IMR-90 (cell line): ENCODE data around the gene SFSWAP. TPM values are rescaled to one million over a fixed set of nuclear protein-coding genes. Genes with fewer than 3 reads are reported as not detected.

Source experiments
- ATAC-seq: fragments of 200-7000 bp; cut with Tn5 transposase; 2 replicates; pipeline ENCODE4 v1.9.1; 2020; ENCODE audit warnings: low read depth, mild to moderate bottlenecking, moderate library complexity
- BruUV-seq: library from RNA; stranded (reverse); fragments of 400-500 nt; replicated peaks from 2 replicates; lab custom pipeline; 2021; lab: Mats Ljungman, UMichigan
- CTCF ChIA-PET: fragments of 300-600 bp; formaldehyde crosslinking; extraction: SDS; loops from one replicate; lab custom pipeline; 2021; ENCODE audit warnings: antibody characterized with exemption; lab: Yijun Ruan, JAX
- POLR2A ChIA-PET: fragments of 300-600 bp; sonication (Branson Sonifier 250); formaldehyde crosslinking; loops from one replicate; lab custom pipeline; 2022; ENCODE audit warnings: antibody characterized with exemption; ENCODE audit not compliant: unreplicated experiment; lab: Charles Lee
- DNase-seq: peaks from one replicate; pipeline ENCODE4 v3.0.0; 2013
- H2AFZ ChIP-seq: replicated peaks from 2 replicates; pipeline ENCODE3; 2013; ENCODE audit warnings: low read length, mild to moderate bottlenecking; ENCODE audit not compliant: poor library complexity
- H2AK5ac ChIP-seq: 2 replicates; pipeline ENCODE4 v1.6.1; 2013; ENCODE audit warnings: low read depth, low read length, inconsistent platforms
- H2AK9ac ChIP-seq: replicated peaks from 2 replicates; pipeline ENCODE3; 2013; ENCODE audit warnings: mild to moderate bottlenecking, low read depth, low read length, moderate library complexity; ENCODE audit not compliant: poor library complexity
- H2BK120ac ChIP-seq: 2 replicates; pipeline ENCODE4 v1.6.1; 2013; ENCODE audit warnings: low read depth, low read length, inconsistent platforms
- H2BK15ac ChIP-seq: 3 replicates; pipeline ENCODE4 v1.6.1; 2013; ENCODE audit warnings: low read depth, low read length, inconsistent platforms
- H2BK20ac ChIP-seq: 2 replicates; pipeline ENCODE4 v1.6.1; 2013; ENCODE audit warnings: low read depth, mild to moderate bottlenecking, inconsistent platforms, low read length, moderate library complexity
- H2BK5ac ChIP-seq: 2 replicates; pipeline ENCODE4 v1.6.1; 2013; ENCODE audit warnings: mild to moderate bottlenecking, low read depth, low read length, inconsistent platforms; ENCODE audit not compliant: poor library complexity, severe bottlenecking
- H3K14ac ChIP-seq: replicated peaks from 2 replicates; pipeline ENCODE4 v1.6.1; 2013; ENCODE audit warnings: low read depth, low read length, inconsistent platforms
- H3K18ac ChIP-seq: 2 replicates; pipeline ENCODE4 v1.6.1; 2013; ENCODE audit warnings: low read depth, low read length, control low read depth
- H3K23ac ChIP-seq: 2 replicates; pipeline ENCODE4 v1.6.1; 2013; ENCODE audit warnings: low read depth, low read length, inconsistent platforms
- H3K27ac ChIP-seq: 2 replicates; pipeline ENCODE4 v1.5.1; 2013; ENCODE audit warnings: mild to moderate bottlenecking, control low read depth, low read length; ENCODE audit not compliant: insufficient read depth
- H3K27me3 ChIP-seq: 2 replicates; pipeline ENCODE4 v1.6.1; 2013; ENCODE audit warnings: low read length; ENCODE audit not compliant: control insufficient read depth, insufficient read depth
- H3K36me3 ChIP-seq: 2 replicates; pipeline ENCODE4 v1.6.1; 2013; ENCODE audit warnings: low read length, mixed read lengths; ENCODE audit not compliant: control insufficient read depth, insufficient read depth
- H3K4ac ChIP-seq: 2 replicates; pipeline ENCODE4 v1.6.1; 2013; ENCODE audit warnings: low read depth, low read length, inconsistent platforms
- H3K4me1 ChIP-seq: 2 replicates; pipeline ENCODE4 v1.6.1; 2013; ENCODE audit warnings: low read length, mixed read lengths; ENCODE audit not compliant: control insufficient read depth, insufficient read depth
- H3K4me2 ChIP-seq: 2 replicates; pipeline ENCODE4 v1.6.1; 2013; ENCODE audit warnings: low read depth, mild to moderate bottlenecking, control low read depth, low read length, moderate library complexity
- H3K4me3 ChIP-seq: 2 replicates; pipeline ENCODE4 v1.5.1; 2013; ENCODE audit warnings: low read depth, mild to moderate bottlenecking, control low read depth, low read length, moderate library complexity; ENCODE audit not compliant: insufficient read depth
- H3K56ac ChIP-seq: 2 replicates; pipeline ENCODE4 v1.6.1; 2013; ENCODE audit warnings: low read length, inconsistent platforms; ENCODE audit not compliant: insufficient read depth; ENCODE audit errors: extremely low read depth
- H3K79me1 ChIP-seq, 2 experiments: 2 replicates each; pipeline ENCODE4 v1.6.1; 2013; ENCODE audit warnings: low read length in 2 of 2, inconsistent platforms in 1 of 2, low read depth in 1 of 2
- H3K9ac ChIP-seq: 2 replicates; pipeline ENCODE4 v1.6.1; 2013; ENCODE audit warnings: low read depth, low read length, control low read depth
- H3K9me1 ChIP-seq: 2 replicates; pipeline ENCODE4 v1.6.1; 2013; ENCODE audit warnings: low read length, inconsistent platforms; ENCODE audit not compliant: insufficient read depth
- H3K9me3 ChIP-seq: 2 replicates; pipeline ENCODE4 v1.6.1; 2013; ENCODE audit warnings: low read length; ENCODE audit not compliant: control insufficient read depth, insufficient read depth
- H4K20me1 ChIP-seq: 2 replicates; pipeline ENCODE4 v1.6.1; 2013; ENCODE audit warnings: low read length, inconsistent platforms; ENCODE audit not compliant: insufficient read depth
- H4K5ac ChIP-seq: 2 replicates; pipeline ENCODE4 v1.6.1; 2013; ENCODE audit warnings: mild to moderate bottlenecking, low read depth, low read length, control low read depth
- H4K8ac ChIP-seq, 2 experiments: 2 replicates each; pipeline ENCODE4 v1.6.1; 2013; ENCODE audit warnings: low read depth in 2 of 2, low read length in 2 of 2, control low read depth in 1 of 2, inconsistent platforms in 1 of 2
- H4K91ac ChIP-seq: 2 replicates; pipeline ENCODE4 v1.6.1; 2013; ENCODE audit warnings: low read depth, low read length, inconsistent platforms; ENCODE audit not compliant: insufficient read depth
- BHLHE40 ChIP-seq: fragments of 150-350 bp; IDR thresholded peaks from 2 replicates; pipeline ENCODE4 v1.6.1; 2016; ENCODE audit warnings: mild to moderate bottlenecking, low read depth, low read length
- SMC3 ChIP-seq: fragments of 150-350 bp; IDR thresholded peaks from 2 replicates; pipeline ENCODE4 v1.6.1; 2016; ENCODE audit warnings: low read depth, mild to moderate bottlenecking, antibody characterized with exemption, low read length, moderate library complexity
- WGBS, 2 experiments: methylation state at CpG; one replicate each; pipeline versions ENCODE4 v1.1.5 to v1.1.7; 2013; ENCODE audit warnings: missing lambda C conversion rate in 2 of 2; ENCODE audit not compliant: insufficient read length in 1 of 2; ENCODE audit errors: extremely low coverage in 2 of 2; 5-methylcytosine and 5-hydroxymethylcytosine counted together
- dilution Hi-C: fragments of 300-500 bp; cut with HindIII; formaldehyde crosslinking; loops from one replicate; pipeline ENCODE4 v1.14.3; 2018; ENCODE audit warnings: low sequenced_read_pairs; ENCODE audit not compliant: unreplicated experiment
- in situ Hi-C: fragments of 300-500 bp; cut with MboI; formaldehyde crosslinking; loops from 3 replicates; pipeline ENCODE4 v1.14.3; 2019; ENCODE audit warnings: low sequenced_read_pairs, inconsistent platforms, mixed read lengths
- intact Hi-C: fragments of 100-400 bp; cut with micrococcal nuclease; formaldehyde crosslinking; loops from 2 replicates; pipeline ENCODE4 v1.10.0; 2022
- polyA plus RNA-seq, 3 experiments: library from polyadenylated mRNA; depleted of rRNA; stranded (reverse); fragments of >200 nt; gene quantifications; 2 replicates each; pipeline ENCODE4 v1.2.3, GENCODE V29; 2012; ENCODE audit warnings: low replicate concordance in 1 of 3
- total RNA-seq: library from RNA; depleted of rRNA; stranded (reverse); fragments of >200 nt; gene quantifications from 2 replicates; pipeline ENCODE4 v1.2.3, GENCODE V29; 2012
- TF ChIP-seq, protein P1 (sequence below): fragments of 150-350 bp; IDR thresholded peaks from 2 replicates; pipeline ENCODE4 v1.6.1; 2017; ENCODE audit warnings: mild to moderate bottlenecking, antibody characterized with exemption, low read length, low read depth
- TF ChIP-seq, protein P2 (sequence below): fragments of 150-350 bp; IDR thresholded peaks from 2 replicates; pipeline ENCODE4 v1.6.1; 2016; ENCODE audit warnings: low read depth, mild to moderate bottlenecking, low read length, moderate library complexity, borderline replicate concordance

SFSWAP gene
- total and polyA plus RNA-seq, 2 of the 4 experiments (the other 2 are of a cell fraction) = 19.7 to 22.4 TPM

DNA sequence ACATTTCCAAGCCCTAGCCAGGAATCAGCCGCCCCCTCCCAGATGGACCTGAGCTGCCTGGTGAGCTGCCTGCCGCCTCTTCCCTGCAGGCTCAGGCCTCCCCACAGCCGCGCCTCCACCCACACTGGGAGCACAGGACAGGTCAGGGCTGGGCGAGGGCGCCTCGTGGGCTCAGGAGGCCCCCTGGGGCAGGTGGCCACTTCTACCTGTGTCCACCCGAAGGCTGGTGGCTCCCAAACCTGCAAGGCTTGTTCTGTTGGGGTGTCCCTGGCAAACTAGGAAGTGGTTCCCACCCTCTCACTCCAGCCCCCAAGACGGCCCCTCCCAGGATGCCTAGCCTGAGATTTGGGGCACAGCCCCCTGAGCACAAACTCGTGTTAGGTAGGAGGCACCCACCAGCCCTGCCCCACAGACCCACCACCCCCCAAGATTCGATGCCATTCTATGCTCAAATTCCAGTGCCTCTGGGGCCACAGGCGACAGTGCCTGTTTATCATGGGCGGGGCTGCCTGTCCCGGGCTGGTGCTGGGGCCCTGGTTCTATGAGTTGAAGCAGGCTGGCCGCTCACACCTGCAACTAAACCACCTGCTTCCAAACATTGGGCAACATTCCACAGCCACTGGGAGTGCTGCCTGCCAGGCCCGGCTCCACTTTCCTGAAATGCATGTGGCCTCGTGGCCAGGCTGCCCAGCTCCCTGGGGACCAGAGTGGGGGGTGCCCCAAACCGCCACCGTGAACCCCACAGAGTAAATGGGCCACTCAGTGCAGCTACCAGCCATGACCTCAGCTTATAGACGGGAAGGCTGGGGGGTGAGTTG, 124.1 kb downstream of the SFSWAP start:
- in situ Hi-C loops (loop anchor here (25.0 kb wide), 1 partner anchor 723 kb away; no protein-coding TSS in a partner anchor), dilution Hi-C loops (no loop called here), intact Hi-C loops (loop anchor here (5.0 to 10.0 kb wide), 3 partner anchors 62 to 167 kb away; no protein-coding TSS in a partner anchor)
- H3K27ac ChIP-seq = no peak overlapping the region
- no peak overlapping the region for H3K9ac ChIP-seq
- H3K14ac ChIP-seq = no peak overlapping the region
- H3K9me1 ChIP-seq = no peaks in the 10 kb centered on the region; the same call in 1 of the 2 replicates
- H4K5ac ChIP-seq = no peak overlapping the region
- H2BK5ac ChIP-seq = no peak overlapping the region
- no peak overlapping the region for H3K23ac ChIP-seq
- H3K18ac ChIP-seq = no peak overlapping the region
- no peaks in the 10 kb centered on the region for H3K9me3 ChIP-seq
- H3K4ac ChIP-seq = no peak overlapping the region
- no TSS peak for BruUV-seq
- H3K56ac ChIP-seq = no peak overlapping the region
- peak overlapping the region; percentile 16 for H2AK9ac ChIP-seq
- 67% methylated on average over 3 of the region's 20 CpGs; no CpG with 5 or more reads in 1 of the 2 experiments for WGBS, 2 experiments
- no peak overlapping the region for H2BK15ac ChIP-seq
- no peak overlapping the region for H3K4me3 ChIP-seq
- no peak overlapping the region for H3K4me2 ChIP-seq
- no peak overlapping the region for H2BK120ac ChIP-seq
- H2AK5ac ChIP-seq = no peak overlapping the region
- peaks cover 0 to 13% of the 10 kb centered on the region in 2 experiments; a peak in 2 of 4 replicates for H3K79me1 ChIP-seq
- DNase-seq (no peak), ATAC-seq (no peak)
- H4K20me1 ChIP-seq = no peaks in the 10 kb centered on the region; the same call in 1 of the 2 replicates
- H3K27me3 ChIP-seq = no peaks in the 10 kb centered on the region
- no peak for TF ChIP-seq SMC3
- TF ChIP-seq, protein P1, sequence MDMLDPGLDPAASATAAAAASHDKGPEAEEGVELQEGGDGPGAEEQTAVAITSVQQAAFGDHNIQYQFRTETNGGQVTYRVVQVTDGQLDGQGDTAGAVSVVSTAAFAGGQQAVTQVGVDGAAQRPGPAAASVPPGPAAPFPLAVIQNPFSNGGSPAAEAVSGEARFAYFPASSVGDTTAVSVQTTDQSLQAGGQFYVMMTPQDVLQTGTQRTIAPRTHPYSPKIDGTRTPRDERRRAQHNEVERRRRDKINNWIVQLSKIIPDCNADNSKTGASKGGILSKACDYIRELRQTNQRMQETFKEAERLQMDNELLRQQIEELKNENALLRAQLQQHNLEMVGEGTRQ = no peak
- no peak for TF ChIP-seq BHLHE40
- TF ChIP-seq, protein P2, sequence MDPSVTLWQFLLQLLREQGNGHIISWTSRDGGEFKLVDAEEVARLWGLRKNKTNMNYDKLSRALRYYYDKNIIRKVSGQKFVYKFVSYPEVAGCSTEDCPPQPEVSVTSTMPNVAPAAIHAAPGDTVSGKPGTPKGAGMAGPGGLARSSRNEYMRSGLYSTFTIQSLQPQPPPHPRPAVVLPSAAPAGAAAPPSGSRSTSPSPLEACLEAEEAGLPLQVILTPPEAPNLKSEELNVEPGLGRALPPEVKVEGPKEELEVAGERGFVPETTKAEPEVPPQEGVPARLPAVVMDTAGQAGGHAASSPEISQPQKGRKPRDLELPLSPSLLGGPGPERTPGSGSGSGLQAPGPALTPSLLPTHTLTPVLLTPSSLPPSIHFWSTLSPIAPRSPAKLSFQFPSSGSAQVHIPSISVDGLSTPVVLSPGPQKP = no peak
- H4K91ac ChIP-seq = no peak overlapping the region
- H2BK20ac ChIP-seq = no peak overlapping the region
- peaks cover 8% of the 10 kb centered on the region; the same call in 1 of the 2 replicates for H3K4me1 ChIP-seq
- H3K36me3 ChIP-seq = no peaks in the 10 kb centered on the region
- ChIA-PET POLR2A (no interaction called here), CTCF (no interaction called here)
- H4K8ac ChIP-seq = no peak overlapping the region
- H2AFZ ChIP-seq = no peak overlapping the region
